Glutamatergic neuron (in vitro differentiated cells): ENCODE measurements around the gene NANOS2. TPM values are rescaled to one million over a fixed set of nuclear protein-coding genes. Genes with fewer than 3 reads are reported as not detected.
"Not testable (repeated sequence)": the region's sequence is repeated elsewhere in the genome, so short reads cannot be mapped to it uniquely, and the experiment has no call there.

Experiments used
- DNase-seq: peaks from one replicate; pipeline ENCODE4 v3.0.0; 2022
- H3K27ac Mint-ChIP-seq: one replicate; pipeline ENCODE4 v1.8.0; 2020; ENCODE audit warnings: mild to moderate bottlenecking, mixed read lengths, inconsistent platforms; ENCODE audit not compliant: unreplicated experiment
- H3K27me3 Mint-ChIP-seq: one replicate; pipeline ENCODE4 v1.8.0; 2020; ENCODE audit warnings: mild to moderate bottlenecking, moderate library complexity, mixed read lengths, inconsistent platforms; ENCODE audit not compliant: unreplicated experiment
- H3K36me3 Mint-ChIP-seq: one replicate; pipeline ENCODE4 v1.8.0; 2020; ENCODE audit warnings: mild to moderate bottlenecking, mixed read lengths, inconsistent platforms; ENCODE audit not compliant: unreplicated experiment
- H3K4me1 Mint-ChIP-seq: one replicate; pipeline ENCODE4 v1.8.0; 2020; ENCODE audit warnings: mild to moderate bottlenecking, low read depth, mixed read lengths, inconsistent platforms; ENCODE audit not compliant: unreplicated experiment
- H3K4me3 Mint-ChIP-seq: one replicate; pipeline ENCODE4 v1.8.0; 2020; ENCODE audit warnings: mild to moderate bottlenecking, mixed read lengths, inconsistent platforms; ENCODE audit not compliant: unreplicated experiment
- H3K9me3 Mint-ChIP-seq: one replicate; pipeline ENCODE4 v1.8.0; 2020; ENCODE audit warnings: mild to moderate bottlenecking, moderate library complexity, mixed read lengths, inconsistent platforms; ENCODE audit not compliant: unreplicated experiment
- total RNA-seq: library from RNA; stranded (reverse); fragmentation: NEBNext Ultra II Directional; extraction: Animal tissue kit (Norgen Biotek cat#: 25700); gene quantifications from one replicate; pipeline ENCODE4 v1.2.1, GENCODE V29; 2021; ENCODE audit not compliant: unreplicated experiment
- TF ChIP-seq, protein P1 (sequence below): fragments of 200-600 bp; sonication (generic); IDR thresholded peaks from one replicate; pipeline ENCODE4 v1.5.0; 2021; ENCODE audit not compliant: partially characterized antibody, unreplicated experiment

NANOS2 gene
- total RNA-seq, 1 donor from 2014 or later: not detected

DNA sequence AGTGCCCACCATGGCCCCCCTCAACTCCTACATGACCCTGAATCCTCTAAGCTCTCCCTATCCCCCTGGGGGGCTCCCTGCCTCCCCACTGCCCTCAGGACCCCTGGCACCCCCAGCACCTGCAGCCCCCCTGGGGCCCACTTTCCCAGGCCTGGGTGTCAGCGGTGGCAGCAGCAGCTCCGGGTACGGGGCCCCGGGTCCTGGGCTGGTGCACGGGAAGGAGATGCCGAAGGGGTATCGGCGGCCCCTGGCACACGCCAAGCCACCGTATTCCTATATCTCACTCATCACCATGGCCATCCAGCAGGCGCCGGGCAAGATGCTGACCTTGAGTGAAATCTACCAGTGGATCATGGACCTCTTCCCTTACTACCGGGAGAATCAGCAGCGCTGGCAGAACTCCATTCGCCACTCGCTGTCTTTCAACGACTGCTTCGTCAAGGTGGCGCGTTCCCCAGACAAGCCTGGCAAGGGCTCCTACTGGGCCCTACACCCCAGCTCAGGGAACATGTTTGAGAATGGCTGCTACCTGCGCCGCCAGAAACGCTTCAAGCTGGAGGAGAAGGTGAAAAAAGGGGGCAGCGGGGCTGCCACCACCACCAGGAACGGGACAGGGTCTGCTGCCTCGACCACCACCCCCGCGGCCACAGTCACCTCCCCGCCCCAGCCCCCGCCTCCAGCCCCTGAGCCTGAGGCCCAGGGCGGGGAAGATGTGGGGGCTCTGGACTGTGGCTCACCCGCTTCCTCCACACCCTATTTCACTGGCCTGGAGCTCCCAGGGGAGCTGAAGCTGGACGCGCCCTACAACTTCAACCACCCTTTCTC, 42.3 kb downstream of the NANOS2 start:
- H3K4me1 Mint-ChIP-seq: peaks cover 3% of the 10 kb centered on the region
- TF ChIP-seq, protein P1, sequence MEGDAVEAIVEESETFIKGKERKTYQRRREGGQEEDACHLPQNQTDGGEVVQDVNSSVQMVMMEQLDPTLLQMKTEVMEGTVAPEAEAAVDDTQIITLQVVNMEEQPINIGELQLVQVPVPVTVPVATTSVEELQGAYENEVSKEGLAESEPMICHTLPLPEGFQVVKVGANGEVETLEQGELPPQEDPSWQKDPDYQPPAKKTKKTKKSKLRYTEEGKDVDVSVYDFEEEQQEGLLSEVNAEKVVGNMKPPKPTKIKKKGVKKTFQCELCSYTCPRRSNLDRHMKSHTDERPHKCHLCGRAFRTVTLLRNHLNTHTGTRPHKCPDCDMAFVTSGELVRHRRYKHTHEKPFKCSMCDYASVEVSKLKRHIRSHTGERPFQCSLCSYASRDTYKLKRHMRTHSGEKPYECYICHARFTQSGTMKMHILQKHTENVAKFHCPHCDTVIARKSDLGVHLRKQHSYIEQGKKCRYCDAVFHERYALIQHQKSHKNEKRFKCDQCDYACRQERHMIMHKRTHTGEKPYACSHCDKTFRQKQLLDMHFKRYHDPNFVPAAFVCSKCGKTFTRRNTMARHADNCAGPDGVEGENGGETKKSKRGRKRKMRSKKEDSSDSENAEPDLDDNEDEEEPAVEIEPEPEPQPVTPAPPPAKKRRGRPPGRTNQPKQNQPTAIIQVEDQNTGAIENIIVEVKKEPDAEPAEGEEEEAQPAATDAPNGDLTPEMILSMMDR: no peak
- H3K4me3 Mint-ChIP-seq: no peak overlapping the region
- H3K27me3 Mint-ChIP-seq: peaks cover 8% of the 10 kb centered on the region
- H3K9me3 Mint-ChIP-seq: peaks cover 4% of the 10 kb centered on the region
- DNase-seq: no peak
- H3K27ac Mint-ChIP-seq: no peak overlapping the region
- H3K36me3 Mint-ChIP-seq: no peaks in the 10 kb centered on the region

DNA sequence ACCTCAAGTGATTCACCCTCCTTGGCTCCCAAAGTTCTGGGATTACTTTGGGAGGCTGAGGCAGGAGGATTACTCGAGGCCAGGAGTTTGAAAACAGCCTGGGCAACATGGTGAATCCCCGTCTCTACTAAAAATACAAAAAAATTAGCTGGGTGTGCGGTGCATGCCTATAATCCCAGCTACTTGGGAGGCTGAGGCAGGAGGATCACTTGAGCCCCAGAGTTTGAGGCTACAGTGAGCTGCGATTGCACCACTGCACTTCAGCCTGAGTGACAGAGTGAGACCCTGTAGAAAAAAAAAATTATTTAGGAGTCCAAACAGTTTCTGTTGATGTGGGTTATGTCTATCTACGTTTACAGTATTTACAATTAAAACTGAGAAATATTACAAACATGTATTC, 43.8 kb downstream of the NANOS2 start:
- TF ChIP-seq, protein P1: no peak
- Mint-ChIP-seq H3K4me3 (no peak overlapping the region), H3K4me1 (no peaks in the 10 kb centered on the region), H3K36me3 (no peaks in the 10 kb centered on the region), H3K27me3 (peaks cover 8% of the 10 kb centered on the region), H3K27ac (no peak overlapping the region), H3K9me3 (peaks cover 4% of the 10 kb centered on the region)
- no peak for DNase-seq

DNA sequence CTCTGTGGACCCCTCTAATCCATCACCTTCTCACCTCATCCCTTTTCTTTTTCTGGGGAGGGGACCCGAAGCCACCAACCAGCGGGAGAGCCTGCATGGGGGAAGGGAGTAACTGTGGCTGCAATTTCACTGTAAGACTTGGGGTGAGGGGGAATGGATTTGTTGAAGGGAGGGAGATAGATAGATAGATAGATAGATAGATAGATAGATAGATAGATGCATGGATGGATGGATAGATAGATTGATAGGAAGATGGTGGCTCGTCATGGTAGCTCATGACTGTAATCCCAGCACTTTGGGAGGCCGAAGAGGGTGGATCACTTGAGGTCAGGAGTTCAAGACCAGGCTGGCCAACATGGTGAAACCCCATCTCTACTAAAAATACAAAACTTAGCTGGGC, 47.3 kb downstream of the NANOS2 start:
- Mint-ChIP-seq H3K9me3 (peaks cover 15% of the 10 kb centered on the region), H3K27me3 (peaks cover 27% of the 10 kb centered on the region)
- DNase-seq, H3K4me3 Mint-ChIP-seq, H3K36me3 Mint-ChIP-seq, H3K4me1 Mint-ChIP-seq, H3K27ac Mint-ChIP-seq: not testable (repeated sequence)

DNA sequence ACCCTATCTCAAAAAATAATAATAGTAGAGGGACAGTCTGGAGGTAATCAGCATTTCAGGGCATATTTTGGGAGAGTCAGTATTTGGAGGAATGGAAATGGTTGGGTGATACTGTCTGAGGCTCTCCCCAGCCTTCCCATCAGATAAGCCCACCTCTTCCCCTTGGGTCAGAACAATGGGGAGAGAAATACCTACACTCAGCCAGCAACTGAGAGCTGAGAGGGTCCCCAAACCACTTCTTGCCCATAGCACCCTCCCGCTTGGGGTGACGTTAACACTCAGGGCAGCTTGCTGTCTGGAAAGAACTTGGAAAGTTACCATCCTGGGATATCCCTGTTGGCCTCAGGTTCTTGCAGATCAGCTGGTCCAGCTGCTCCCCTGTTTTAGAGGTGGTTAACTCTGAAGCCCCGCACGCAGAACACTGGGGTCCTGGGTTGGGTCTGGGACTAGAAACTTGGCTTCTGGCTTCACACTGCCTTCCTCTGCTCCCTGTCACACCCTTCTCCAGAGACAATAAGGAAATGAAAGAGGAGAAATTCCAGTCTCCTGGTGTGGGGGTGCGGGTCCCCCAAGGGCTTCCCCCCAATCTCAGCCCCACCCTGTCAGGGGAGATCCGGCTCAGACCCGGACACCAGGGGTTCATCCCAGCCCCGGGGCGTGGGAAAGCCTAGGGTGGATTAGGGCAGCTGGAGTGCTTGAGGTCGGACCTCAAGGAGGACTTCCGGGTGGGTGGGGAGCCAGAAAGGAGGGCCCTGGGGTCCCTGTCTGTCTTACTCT, 48.0 kb downstream of the NANOS2 start:
- Mint-ChIP-seq H3K4me3 (no peak overlapping the region), H3K27me3 (peaks cover 30% of the 10 kb centered on the region), H3K9me3 (peaks cover 15% of the 10 kb centered on the region)

DNA sequence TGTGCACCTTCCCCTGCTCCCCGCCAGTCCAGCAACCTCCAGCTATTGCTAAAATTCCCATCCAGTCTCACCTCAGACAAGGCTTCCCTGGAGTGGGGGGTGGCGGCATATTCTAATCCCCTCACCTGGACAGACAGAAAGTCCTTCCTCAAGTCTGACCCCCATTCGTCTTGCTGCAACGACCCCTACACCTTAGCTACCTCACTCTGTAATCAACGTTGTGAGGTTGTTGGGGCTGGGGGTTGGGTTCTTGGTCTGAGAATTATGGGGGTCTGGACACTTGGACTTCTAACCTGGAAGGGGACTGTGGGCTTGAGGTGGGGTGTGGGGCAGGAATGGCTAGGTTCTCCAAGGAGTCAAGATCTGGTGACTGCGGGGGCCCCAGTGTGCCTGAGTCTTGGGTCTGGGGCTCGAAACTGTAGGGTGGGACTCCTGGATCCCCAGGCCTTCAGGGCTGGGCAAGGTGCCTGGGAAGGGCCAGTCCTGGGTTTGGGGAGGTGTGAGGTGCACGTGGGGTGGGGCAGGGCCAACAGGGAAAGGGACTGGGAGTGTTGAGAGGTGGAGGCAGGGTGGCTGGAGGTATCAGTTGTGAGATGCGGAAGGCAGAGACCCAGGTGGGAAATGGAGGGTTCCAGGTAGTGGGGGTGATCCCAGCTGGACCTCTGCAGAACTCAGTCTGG, 49.2 kb downstream of the NANOS2 start:
- TF ChIP-seq, protein P1: no peak
- H3K36me3 Mint-ChIP-seq: no peaks in the 10 kb centered on the region
- no peaks in the 10 kb centered on the region for H3K4me1 Mint-ChIP-seq
- H3K9me3 Mint-ChIP-seq: peaks cover 15% of the 10 kb centered on the region
- no peak overlapping the region for H3K27ac Mint-ChIP-seq
- peaks cover 30% of the 10 kb centered on the region for H3K27me3 Mint-ChIP-seq
- no peak overlapping the region for H3K4me3 Mint-ChIP-seq
- DNase-seq: no peak

More for the DNA sequence above, 48.0 kb downstream of the NANOS2 start:
- Mint-ChIP-seq H3K27ac (no peak overlapping the region), H3K4me1 (no peaks in the 10 kb centered on the region), H3K36me3 (no peaks in the 10 kb centered on the region)
- TF ChIP-seq, protein P1: no peak
- no peak for DNase-seq
